Suprapubic skin (tissue), 4 donors: ENCODE measurements around the gene PAEP.

ENCODE experiments used
- EP300 ChIP-seq: sonication (generic); formaldehyde crosslinking; IDR thresholded peaks from one replicate; pipeline ENCODE4 v1.6.1; 2017; ENCODE audit warnings: antibody characterized with exemption
- POLR2A ChIP-seq, 2 donors: fragments of 450-650 bp; IDR thresholded peaks; one replicate each; pipeline ENCODE4 v1.6.1; 2017; ENCODE audit warnings: antibody characterized with exemption in 2 of 2, mild to moderate bottlenecking in 2 of 2, moderate library complexity in 2 of 2
- POLR2AphosphoS5 ChIP-seq, 3 donors: sonication (generic); formaldehyde crosslinking; IDR thresholded peaks; one replicate each; pipeline ENCODE4 v1.6.1; 2017; ENCODE audit warnings: antibody characterized with exemption in 3 of 3
- TF ChIP-seq, protein P1 (sequence below), 2 donors: fragments of 200-600 bp in 1 of 2; fragments of 450-650 bp in 1 of 2; sonication (generic) in 1 of 2; IDR thresholded peaks; one replicate each; pipeline ENCODE4 v1.5.1; 2016 to 2019; ENCODE audit warnings: antibody characterized with exemption in 2 of 2, mild to moderate bottlenecking in 1 of 2, moderate library complexity in 1 of 2

DNA sequence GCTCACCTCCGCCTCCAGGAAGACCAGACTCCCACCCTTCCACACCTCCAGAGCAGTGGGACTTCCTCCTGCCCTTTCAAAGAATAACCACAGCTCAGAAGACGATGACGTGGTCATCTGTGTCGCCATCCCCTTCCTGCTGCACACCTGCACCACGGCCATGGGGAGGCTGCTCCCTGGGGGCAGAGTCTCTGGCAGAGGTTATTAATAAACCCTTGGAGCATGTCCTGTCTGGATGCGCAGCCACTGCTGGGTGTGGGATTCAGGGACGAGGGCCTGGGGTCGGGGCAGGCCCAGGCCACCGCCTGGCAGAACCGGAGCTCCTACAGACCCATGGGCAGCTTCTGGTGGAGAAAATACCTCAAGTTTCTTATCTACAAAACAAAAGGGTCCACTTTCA, 5.0 kb downstream of the PAEP start:
- TF ChIP-seq POLR2AphosphoS5 (IDR thresholded peaks at IDR 0.05) (no peak), EP300 (no peak), POLR2A (IDR thresholded peaks at IDR 0.05) (no peak)
- TF ChIP-seq, protein P1, sequence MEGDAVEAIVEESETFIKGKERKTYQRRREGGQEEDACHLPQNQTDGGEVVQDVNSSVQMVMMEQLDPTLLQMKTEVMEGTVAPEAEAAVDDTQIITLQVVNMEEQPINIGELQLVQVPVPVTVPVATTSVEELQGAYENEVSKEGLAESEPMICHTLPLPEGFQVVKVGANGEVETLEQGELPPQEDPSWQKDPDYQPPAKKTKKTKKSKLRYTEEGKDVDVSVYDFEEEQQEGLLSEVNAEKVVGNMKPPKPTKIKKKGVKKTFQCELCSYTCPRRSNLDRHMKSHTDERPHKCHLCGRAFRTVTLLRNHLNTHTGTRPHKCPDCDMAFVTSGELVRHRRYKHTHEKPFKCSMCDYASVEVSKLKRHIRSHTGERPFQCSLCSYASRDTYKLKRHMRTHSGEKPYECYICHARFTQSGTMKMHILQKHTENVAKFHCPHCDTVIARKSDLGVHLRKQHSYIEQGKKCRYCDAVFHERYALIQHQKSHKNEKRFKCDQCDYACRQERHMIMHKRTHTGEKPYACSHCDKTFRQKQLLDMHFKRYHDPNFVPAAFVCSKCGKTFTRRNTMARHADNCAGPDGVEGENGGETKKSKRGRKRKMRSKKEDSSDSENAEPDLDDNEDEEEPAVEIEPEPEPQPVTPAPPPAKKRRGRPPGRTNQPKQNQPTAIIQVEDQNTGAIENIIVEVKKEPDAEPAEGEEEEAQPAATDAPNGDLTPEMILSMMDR (IDR thresholded peaks at IDR 0.05) = no peak
